H1 (cell line): ENCODE measurements around the gene FSTL4. TPM values are rescaled to one million over a fixed set of nuclear protein-coding genes. Genes with fewer than 3 reads are reported as not detected.

Experiments
- CTCF ChIA-PET: fragments of 300-600 bp; sonication (Branson Sonifier 250); formaldehyde crosslinking; loops from one replicate; lab custom pipeline; 2021; ENCODE audit not compliant: partially characterized antibody; lab: Charles Lee
- POLR2A ChIA-PET: fragments of 300-600 bp; sonication (Branson Sonifier 250); formaldehyde crosslinking; loops from one replicate; lab custom pipeline; 2021; ENCODE audit warnings: inconsistent platforms; ENCODE audit not compliant: partially characterized antibody; lab: Charles Lee
- DNase-seq, 2 experiments: peaks; one replicate each; pipeline versions ENCODE4 v3.0.0 to v3.0.0-alpha.2; 2010 to 2022; ENCODE audit warnings: low spot score in 2 of 2, low read depth in 1 of 2, mixed read lengths in 1 of 2
- FAIRE-seq: peaks from 2 replicates; lab custom pipeline; 2011; peaks lifted over from hg19 to GRCh38; lab: Jason Lieb, UNC
- H2AFZ ChIP-seq: 2 replicates; pipeline ENCODE4 v1.8.1; 2012; ENCODE audit warnings: low read length, inconsistent platforms
- H2AK5ac ChIP-seq: 2 replicates; pipeline ENCODE4 v1.6.1; 2013; ENCODE audit warnings: low read depth, low read length
- H2BK120ac ChIP-seq: replicated peaks from 2 replicates; pipeline ENCODE3; 2013; ENCODE audit warnings: low read depth, low read length, inconsistent platforms
- H2BK12ac ChIP-seq: 2 replicates; pipeline ENCODE4 v1.6.1; 2013; ENCODE audit warnings: low read depth, low read length
- H2BK15ac ChIP-seq: 2 replicates; pipeline ENCODE4 v1.6.1; 2013; ENCODE audit warnings: low read length
- H2BK20ac ChIP-seq: 2 replicates; pipeline ENCODE4 v1.6.1; 2013; ENCODE audit warnings: low read length
- H2BK5ac ChIP-seq: 2 replicates; pipeline ENCODE4 v1.6.1; 2013; ENCODE audit warnings: low read depth, low read length
- H3K14ac ChIP-seq: 2 replicates; pipeline ENCODE4 v1.6.1; 2013; ENCODE audit warnings: inconsistent platforms; ENCODE audit not compliant: insufficient read length
- H3K18ac ChIP-seq: 2 replicates; pipeline ENCODE4 v1.6.1; 2013; ENCODE audit warnings: low read length; ENCODE audit errors: extremely low read depth
- H3K23ac ChIP-seq: 2 replicates; pipeline ENCODE4 v1.6.1; 2013; ENCODE audit warnings: inconsistent platforms; ENCODE audit not compliant: insufficient read length
- H3K23me2 ChIP-seq: 2 replicates; pipeline ENCODE4 v1.6.1; 2013; ENCODE audit warnings: low read depth, low read length
- H3K27ac ChIP-seq: 2 replicates; pipeline ENCODE4 v1.6.1; 2011; ENCODE audit warnings: low read depth, low read length, inconsistent platforms
- H3K27me3 ChIP-seq, 4 experiments: replicated peaks in 1 of 4; 1 replicate in 1 of 4; 2 replicates in 3 of 4; pipeline versions ENCODE4 v1.6.1 to v1.8.1; 2011 to 2013; ENCODE audit warnings: low read length in 3 of 4, mild to moderate bottlenecking in 3 of 4, inconsistent platforms in 2 of 4, mixed read lengths in 2 of 4, moderate library complexity in 1 of 4; ENCODE audit not compliant: control insufficient read depth in 3 of 4, insufficient read depth in 3 of 4; ENCODE audit errors: extremely low read depth in 1 of 4
- H3K36me3 ChIP-seq, 4 experiments: 2 replicates each; pipeline versions ENCODE4 v1.6.1 to v1.8.1; 2011 to 2013; ENCODE audit warnings: mild to moderate bottlenecking in 4 of 4, low read length in 3 of 4, moderate library complexity in 2 of 4, control low read depth in 1 of 4, inconsistent platforms in 1 of 4; ENCODE audit not compliant: insufficient read depth in 4 of 4, control insufficient read depth in 2 of 4
- H3K4ac ChIP-seq: replicated peaks from 2 replicates; pipeline ENCODE3; 2013; ENCODE audit warnings: low read length, low read depth, mixed read lengths, inconsistent platforms; ENCODE audit not compliant: insufficient read length
- H3K4me1 ChIP-seq, 4 experiments: replicated peaks in 1 of 4; 1 replicate in 1 of 4; 2 replicates in 3 of 4; pipeline versions ENCODE4 v1.6.1 to v1.8.1; 2011 to 2013; ENCODE audit warnings: low read length in 3 of 4, inconsistent platforms in 2 of 4, mixed read lengths in 1 of 4; ENCODE audit not compliant: insufficient read depth in 4 of 4, control insufficient read depth in 3 of 4
- H3K4me2 ChIP-seq, 2 experiments: 2 replicates each; pipeline versions ENCODE4 v1.6.1 to v1.8.1; 2011 to 2013; ENCODE audit warnings: low read depth in 2 of 2, low read length in 2 of 2, control low read depth in 1 of 2, inconsistent platforms in 1 of 2, mild to moderate bottlenecking in 1 of 2; ENCODE audit not compliant: insufficient read depth in 1 of 2
- H3K4me3 ChIP-seq, 4 experiments: fragments of 200-600, 300-600 bp in 1 of 4; sonication (generic), shearing (Covaris generic), sonication (Bioruptor Twin) in 1 of 4; 2 replicates each; pipeline versions ENCODE4 v1.5.1 to v1.8.1; 2011 to 2016; ENCODE audit warnings: low read length in 4 of 4, low read depth in 3 of 4, control low read depth in 2 of 4, inconsistent platforms in 2 of 4, mild to moderate bottlenecking in 2 of 4, mixed read lengths in 1 of 4, moderate library complexity in 1 of 4; ENCODE audit not compliant: insufficient read depth in 2 of 4; ENCODE audit errors: extremely low read depth in 1 of 4
- H3K56ac ChIP-seq: replicated peaks from 2 replicates; pipeline ENCODE3; 2013; ENCODE audit warnings: low read depth, mild to moderate bottlenecking, mixed read lengths, low read length, inconsistent platforms; ENCODE audit not compliant: insufficient read length
- H3K79me1 ChIP-seq: 2 replicates; pipeline ENCODE4 v1.6.1; 2013; ENCODE audit warnings: low read depth, low read length, control low read depth
- H3K79me2 ChIP-seq, 2 experiments: 2 replicates each; pipeline versions ENCODE4 v1.6.1 to v1.8.1; 2012 to 2013; ENCODE audit warnings: low read length in 2 of 2, mild to moderate bottlenecking in 2 of 2, inconsistent platforms in 1 of 2; ENCODE audit not compliant: insufficient read depth in 2 of 2, control insufficient read depth in 1 of 2
- H3K9ac ChIP-seq, 4 experiments: replicated peaks in 1 of 4; 1 replicate in 1 of 4; 2 replicates in 3 of 4; pipeline versions ENCODE4 v1.6.1 to v1.8.1; 2011 to 2013; ENCODE audit warnings: low read depth in 3 of 4, low read length in 3 of 4, control low read depth in 2 of 4, mild to moderate bottlenecking in 2 of 4, moderate library complexity in 2 of 4, inconsistent platforms in 1 of 4; ENCODE audit errors: extremely low read depth in 1 of 4
- H3K9me3 ChIP-seq, 2 experiments: 2 replicates each; pipeline versions ENCODE4 v1.6.1 to v1.8.1; 2012 to 2013; ENCODE audit warnings: mild to moderate bottlenecking in 2 of 2, moderate library complexity in 2 of 2, control low read depth in 1 of 2, inconsistent platforms in 1 of 2, low read depth in 1 of 2, low read length in 1 of 2, mixed read lengths in 1 of 2; ENCODE audit not compliant: insufficient read depth in 2 of 2
- H4K20me1 ChIP-seq, 2 experiments: replicated peaks in 1 of 2; 2 replicates each; pipeline versions ENCODE3 to v1.8.1; 2011 to 2013; ENCODE audit warnings: inconsistent platforms in 2 of 2, low read length in 2 of 2, mild to moderate bottlenecking in 1 of 2; ENCODE audit not compliant: insufficient read depth in 2 of 2, control insufficient read depth in 1 of 2
- H4K5ac ChIP-seq: 2 replicates; pipeline ENCODE4 v1.6.1; 2013; ENCODE audit warnings: low read length, low read depth, mixed read lengths, inconsistent platforms; ENCODE audit not compliant: insufficient read length
- H4K8ac ChIP-seq: 2 replicates; pipeline ENCODE4 v1.8.0; 2013; ENCODE audit warnings: mild to moderate bottlenecking, moderate library complexity, low read length, inconsistent platforms; ENCODE audit not compliant: insufficient read depth; ENCODE audit errors: extremely low read depth
- H4K91ac ChIP-seq: replicated peaks from 2 replicates; pipeline ENCODE3; 2013; ENCODE audit warnings: low read length, mixed read lengths, inconsistent platforms; ENCODE audit not compliant: insufficient read length
- SIRT6 ChIP-seq: IDR thresholded peaks from one replicate; pipeline ENCODE4 v1.7.1; 2012; ENCODE audit warnings: low read length, inconsistent platforms
- ZNF274 ChIP-seq: IDR thresholded peaks from 2 replicates; pipeline ENCODE4 v1.7.0; 2012; ENCODE audit warnings: low read length, borderline replicate concordance; ENCODE audit errors: extremely low read depth
- WGBS, 2 experiments: shearing (Covaris generic) in 1 of 2; methylation state at CpG; one replicate each; pipeline versions ENCODE4 v1.1.6 to v1.1.7; 2013 to 2015; ENCODE audit warnings: low lambda C conversion rate in 2 of 2, mixed read lengths in 2 of 2, inconsistent platforms in 1 of 2, low coverage in 1 of 2, missing lambda C conversion rate in 1 of 2; ENCODE audit not compliant: insufficient replicate concordance in 2 of 2, insufficient coverage in 1 of 2, insufficient read length in 1 of 2; ENCODE audit errors: extremely low coverage in 1 of 2, missing lambda C conversion rate in 1 of 2; 5-methylcytosine and 5-hydroxymethylcytosine counted together
- polyA plus RNA-seq, 7 experiments: library from polyadenylated mRNA; depleted of rRNA in 3 of 7; stranded (reverse) in 5 of 7; unstranded in 2 of 7; fragments of >200 nt in 5 of 7; fragments of 200-250 nt in 2 of 7; gene quantifications; 1 replicate in 5 of 7; 2 replicates in 1 of 7; 4 replicates in 1 of 7; pipeline versions ENCODE4 v1.2.1 to v1.2.3, GENCODE V29; 2011 to 2013; ENCODE audit warnings: missing spikeins in 2 of 7, mixed read lengths in 2 of 7
- total RNA-seq: library from RNA; stranded (reverse); fragmentation: NEBNext Ultra II Directional; extraction: Animal tissue kit (Norgen Biotek cat#: 25700); gene quantifications from 2 replicates; pipeline ENCODE4 v1.2.1, GENCODE V29; 2021

The FSTL4 gene
- total and polyA plus RNA-seq, 2 of the 8 experiments (the other 6 are each of a cell fraction or from before 2014, with no cell fraction given) = 3.1 to 4.1 TPM

DNA sequence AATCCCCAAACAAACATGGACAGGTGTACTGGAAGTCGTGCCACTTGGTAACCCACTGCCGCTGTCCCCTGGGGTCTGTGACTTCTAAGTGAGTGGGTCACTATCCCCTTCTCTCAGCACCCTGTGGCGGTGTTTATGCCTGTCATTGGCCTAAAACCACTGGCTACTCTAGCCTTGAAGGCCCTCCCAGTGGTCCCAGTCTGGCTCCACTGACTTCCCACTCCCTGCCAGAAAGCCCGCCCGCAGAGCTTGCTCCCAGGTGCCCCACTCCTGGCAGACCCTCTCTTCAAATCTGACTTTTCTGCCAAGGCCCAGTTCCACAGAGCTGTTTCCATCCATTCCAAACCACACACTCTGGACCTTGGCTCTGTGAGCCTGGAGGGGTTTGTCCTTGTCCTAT, 286.0 kb downstream of the FSTL4 start:
- Histone ChIP-seq H3K4me1 (peaks cover 8 to 27% (median 17%) of the 10 kb centered on the region in 4 experiments), H3K56ac (no peak overlapping the region), H3K23me2 (no peaks in the 10 kb centered on the region; the same call in 1 of the 2 replicates), H3K27ac (no peak overlapping the region), H2AFZ (no peak overlapping the region), H3K79me2 (no peaks in the 10 kb centered on the region), H2BK20ac (0 out of 2 replicates have a peak overlapping the region, but pooled peaks have one; percentile 34), H4K5ac (no peak overlapping the region), H3K36me3 (no peaks in the 10 kb centered on the region), H3K27me3 (peaks cover 0 to 11% (median 9%) of the 10 kb centered on the region in 4 experiments; a peak in 3 of 7 replicates), H2BK12ac (0 out of 2 replicates have a peak overlapping the region, but pooled peaks have one; percentile 95), H3K4me3 (no peak overlapping the region), H2AK5ac (peak overlapping the region; percentile 93; the same call in 1 of the 2 replicates), H3K9ac (no peak overlapping the region), H4K91ac (no peak overlapping the region), H2BK15ac (peak overlapping the region; percentile 40; the same call in 1 of the 2 replicates), H3K4me2 (no peak overlapping the region), H3K23ac (no peak overlapping the region), H2BK5ac (peak overlapping the region; percentile 49; the same call in 1 of the 2 replicates), H3K18ac (peak overlapping the region; percentile 76; the same call in 1 of the 2 replicates), H3K79me1 (no peaks in the 10 kb centered on the region), H4K8ac (no peak overlapping the region), H3K9me3 (no peaks in the 10 kb centered on the region), H2BK120ac (no peak overlapping the region), H3K14ac (no peak overlapping the region), H3K4ac (no peak overlapping the region), H4K20me1 (no peaks in the 10 kb centered on the region)
- no peak for TF ChIP-seq ZNF274
- TF ChIP-seq SIRT6 = no peak
- DNase-seq (no peak), FAIRE-seq (no peak)
- POLR2A ChIA-PET = interaction anchor here (1.1 kb wide), 1 partner anchor 11 kb away, joined by 4 read pairs; no protein-coding TSS in a partner anchor
- 89% methylated on average over 5 of the region's 5 CpGs; no CpG with 5 or more reads in 1 of the 2 experiments for WGBS, 2 experiments
- CTCF ChIA-PET = interaction anchor here (1.0 to 5.2 kb wide), 8 partner anchors 9 to 97 kb away, joined by 3 to 51 read pairs (median 6); no protein-coding TSS in a partner anchor
